Activated T-helper 1 cell treated with Interleukin-2 at 50 U/mL for 16 hours (primary cell): ENCODE data around the gene ZNF652.

Experiments used
- DNase-seq: peaks from one replicate; pipeline ENCODE4 v3.0.0-alpha.2; 2020; ENCODE audit warnings: low read depth

The ZNF652 gene

DNA sequence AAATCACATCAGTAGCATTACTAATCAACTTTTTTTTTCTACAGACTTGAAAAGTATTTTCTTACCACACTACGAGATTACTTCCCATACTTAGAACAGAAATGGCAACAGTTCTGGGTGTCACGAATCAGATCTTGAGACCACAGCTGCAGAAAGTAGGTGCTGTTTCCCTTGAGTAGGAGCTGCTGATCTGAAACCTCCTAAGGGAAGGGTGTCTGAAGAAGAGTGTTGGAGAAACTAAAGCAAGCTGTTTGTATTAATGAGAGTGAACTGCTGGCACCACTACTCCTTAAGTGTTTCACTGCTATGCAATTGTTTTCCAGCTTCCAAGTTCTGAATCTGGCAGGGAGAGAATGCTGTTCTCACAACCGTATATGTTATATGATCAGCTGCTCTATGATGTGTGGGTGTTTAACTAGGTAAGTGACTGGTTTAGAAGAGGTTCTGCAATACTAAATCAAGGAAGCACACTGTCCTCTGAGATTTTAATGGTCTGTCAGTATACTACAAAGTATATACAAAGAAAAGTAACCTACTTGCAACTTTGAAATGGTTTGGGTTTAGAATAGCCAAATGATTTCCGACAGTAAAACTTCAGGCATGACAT is 3.3 kb downstream of the ZNF652 start:
- DNase-seq, result no peak

DNA sequence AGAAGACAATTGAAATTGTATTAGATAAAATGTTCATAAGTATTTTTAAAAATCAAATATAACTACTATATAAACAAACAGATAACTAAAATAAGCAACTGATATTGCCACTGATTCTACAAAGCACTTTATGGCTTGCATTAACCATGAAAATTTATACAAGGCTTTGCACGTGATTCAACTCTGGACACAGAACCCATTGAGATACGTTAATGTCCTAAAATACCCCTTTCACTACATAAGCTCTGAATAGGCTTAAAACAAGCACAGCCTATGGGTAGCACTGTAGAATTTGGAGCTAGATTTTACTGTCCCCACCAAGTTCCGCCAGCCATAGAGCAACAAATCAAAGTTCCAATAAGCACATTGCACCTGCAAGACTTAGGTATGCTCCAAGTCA is 4.5 kb downstream of the ZNF652 start:
- no peak for DNase-seq

DNA sequence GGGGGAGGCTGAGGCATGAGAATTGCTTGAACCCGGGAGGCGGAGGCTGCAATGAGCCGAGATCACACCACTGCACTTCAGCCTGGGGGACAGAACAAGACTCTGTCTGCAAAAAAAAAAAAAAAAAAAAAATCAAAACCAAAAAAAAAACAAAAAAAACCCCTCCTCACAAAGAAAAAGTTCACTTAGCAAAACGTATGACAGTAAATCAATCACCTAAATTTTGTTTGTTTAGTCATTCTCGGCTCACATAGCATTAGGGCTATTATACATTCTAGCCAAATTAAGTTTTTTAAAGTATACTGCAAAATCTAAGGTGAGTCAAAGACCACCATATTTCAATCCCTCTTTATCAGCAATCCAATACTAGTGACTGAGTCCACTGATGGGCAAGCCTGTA is 5.7 kb downstream of the ZNF652 start:
- no peak for DNase-seq

DNA sequence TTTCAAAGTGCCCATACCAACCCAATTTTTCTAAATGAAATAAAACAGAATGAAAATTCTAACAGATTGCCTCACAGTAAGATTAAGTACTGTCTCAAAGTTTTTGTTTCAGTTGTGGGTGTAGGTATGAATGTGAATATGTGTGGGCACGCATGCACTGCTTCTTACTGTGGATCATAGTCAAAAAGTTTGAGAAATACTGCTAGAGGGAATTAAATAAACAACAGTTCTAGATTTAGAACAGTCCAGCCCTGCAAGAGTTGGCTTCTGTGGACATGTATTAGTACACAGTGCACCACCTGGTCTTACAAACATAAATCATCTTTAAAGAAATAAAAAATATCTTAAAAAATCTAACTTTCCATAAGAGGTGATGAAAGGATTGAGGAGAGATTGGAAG is 8.4 kb downstream of the ZNF652 start:
- DNase-seq, result no peak

DNA sequence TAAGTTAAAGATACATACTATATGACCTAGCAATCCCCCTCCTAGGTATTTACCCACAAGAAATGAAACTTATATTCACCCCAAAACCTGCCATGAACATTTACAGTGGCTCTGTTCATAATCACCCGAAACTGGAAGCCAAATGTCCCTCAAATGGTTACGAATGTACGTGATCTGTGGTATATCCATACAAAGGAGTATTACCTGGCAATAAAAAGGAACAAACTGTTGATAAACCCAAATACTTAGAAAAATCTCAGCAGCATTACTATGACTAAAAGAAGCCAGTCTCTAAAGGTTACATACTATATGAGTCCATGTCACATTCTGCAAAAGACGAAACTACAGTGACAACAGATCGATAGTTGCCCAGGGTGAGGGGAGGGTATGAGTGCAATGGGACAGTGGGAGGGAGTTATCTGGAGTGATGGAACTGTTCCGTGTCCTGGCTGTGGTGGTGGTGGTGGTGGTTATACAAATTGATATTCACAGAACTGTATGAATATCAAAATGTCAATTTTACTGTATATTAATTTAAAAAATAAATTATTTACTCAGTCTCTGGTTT is 9.4 kb downstream of the ZNF652 start:
- DNase-seq, result no peak

DNA sequence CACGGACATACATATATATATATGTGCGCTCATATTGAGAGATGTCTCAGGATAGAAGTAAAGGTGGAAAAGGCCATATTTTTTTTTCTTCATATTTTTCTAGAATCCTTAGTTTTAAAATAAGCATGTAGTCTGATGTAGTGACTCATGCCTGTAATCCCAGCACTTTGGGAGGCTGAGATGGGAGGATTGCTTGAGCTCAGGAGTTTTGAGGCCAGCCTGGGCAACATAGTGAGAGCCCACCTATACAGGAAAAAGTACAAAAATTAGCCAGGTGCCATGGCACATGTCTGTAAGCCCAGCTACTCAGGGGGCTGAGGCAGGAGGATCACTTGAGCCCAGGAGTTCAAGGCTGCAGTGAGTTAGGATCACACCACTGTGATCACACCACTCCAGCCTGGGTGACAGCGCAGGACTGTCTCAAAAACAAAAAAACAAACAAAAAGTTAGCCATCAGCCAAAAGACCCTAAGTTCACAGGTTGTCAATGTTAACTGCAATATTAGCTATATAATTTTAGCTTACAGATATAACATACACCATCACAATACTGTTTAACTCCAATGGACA is 10.4 kb downstream of the ZNF652 start:
- no peak for DNase-seq

DNA sequence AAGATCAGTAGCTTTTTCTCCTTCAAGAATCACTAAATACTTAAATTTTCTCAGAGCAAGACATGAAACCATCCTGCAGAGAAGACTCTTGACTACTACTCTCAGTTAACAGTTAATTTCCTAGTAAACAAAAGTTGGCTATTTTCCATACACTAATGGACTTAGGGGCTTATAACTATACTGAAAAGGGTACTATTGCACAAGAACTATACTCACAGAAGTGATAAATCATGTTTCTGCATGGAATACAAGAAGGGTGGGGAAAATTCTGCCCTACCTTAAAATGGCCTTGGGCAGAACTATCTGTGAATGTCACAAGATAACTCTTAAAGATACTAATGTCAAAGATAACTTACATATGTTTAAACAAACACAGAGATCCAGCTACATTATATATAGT is 12.5 kb downstream of the ZNF652 start:
- DNase-seq, result no peak

DNA sequence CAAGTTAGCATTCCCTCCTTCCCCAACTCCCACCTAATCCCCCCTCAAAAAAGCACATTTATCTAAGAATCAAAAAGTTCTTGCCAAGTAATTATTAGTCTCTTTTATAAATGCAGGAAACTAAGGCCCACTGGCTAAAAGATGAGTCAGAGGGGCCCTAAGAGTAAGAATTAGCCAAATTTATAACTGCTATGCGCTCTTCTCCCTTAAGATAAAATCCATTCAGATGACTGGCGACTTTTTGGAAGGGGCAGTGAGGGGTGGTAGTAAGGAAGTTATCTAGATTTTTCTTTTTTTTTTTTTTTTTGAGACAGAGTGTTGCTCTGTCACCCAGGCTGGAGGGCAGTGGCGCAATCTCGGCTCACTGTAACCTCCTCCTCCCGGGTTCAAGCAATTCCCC is 17.1 kb downstream of the ZNF652 start:
- no peak for DNase-seq

DNA sequence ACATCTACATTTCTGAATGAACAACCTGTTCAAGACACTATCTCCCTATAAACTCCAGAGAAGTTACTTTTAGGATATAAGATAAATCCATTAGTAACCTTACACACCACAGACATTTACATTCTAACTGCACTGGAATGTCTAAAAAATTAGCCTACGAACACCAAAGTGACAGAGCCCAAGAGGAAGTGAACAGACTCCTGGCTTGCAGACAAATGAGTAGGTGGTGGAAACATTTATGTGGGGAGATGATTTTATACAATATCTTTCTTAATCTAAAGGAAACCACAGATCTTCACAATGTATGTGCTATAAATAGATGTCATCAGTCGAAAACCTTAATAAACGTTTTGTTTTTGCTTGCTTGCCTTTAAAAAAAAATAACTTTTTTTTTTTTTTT is 18.8 kb downstream of the ZNF652 start:
- DNase-seq, result no peak

DNA sequence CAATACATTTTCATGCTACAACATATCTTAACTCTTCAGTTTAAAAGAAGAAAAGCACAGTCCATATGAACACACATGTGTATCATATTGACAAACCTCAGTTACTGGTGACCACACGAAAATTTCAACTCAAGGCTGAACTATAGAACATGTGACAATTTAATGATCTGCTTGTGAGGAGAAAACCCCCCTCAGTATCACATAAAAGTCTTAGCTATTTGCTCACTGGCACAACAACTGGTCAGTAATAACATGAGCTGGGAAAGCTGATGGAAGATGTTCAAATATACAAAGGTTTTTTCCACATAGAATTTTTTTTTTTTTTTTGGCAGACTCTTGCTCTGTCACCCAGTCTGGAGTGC is 19.5 kb downstream of the ZNF652 start:
- no peak for DNase-seq

DNA sequence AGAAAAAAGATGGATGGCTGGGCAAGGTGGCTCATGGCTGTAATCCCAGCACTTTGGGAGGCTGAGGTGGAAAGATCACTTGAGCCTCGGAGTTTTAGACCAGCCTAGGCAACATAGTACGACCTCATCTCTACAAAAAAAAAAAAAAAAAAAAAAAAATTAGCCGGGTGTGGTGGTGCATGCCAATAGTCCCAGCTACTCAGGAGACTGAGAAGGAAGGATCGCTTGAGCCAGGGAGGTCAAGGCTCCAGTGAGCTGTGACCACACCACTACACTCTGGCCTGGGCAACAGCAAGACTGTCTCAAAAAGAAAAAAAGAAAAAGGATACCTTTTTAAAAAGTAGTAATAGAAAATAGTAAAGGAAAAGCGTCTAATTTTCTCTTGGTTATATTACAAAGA is 20.7 kb downstream of the ZNF652 start:
- DNase-seq, result no peak

DNA sequence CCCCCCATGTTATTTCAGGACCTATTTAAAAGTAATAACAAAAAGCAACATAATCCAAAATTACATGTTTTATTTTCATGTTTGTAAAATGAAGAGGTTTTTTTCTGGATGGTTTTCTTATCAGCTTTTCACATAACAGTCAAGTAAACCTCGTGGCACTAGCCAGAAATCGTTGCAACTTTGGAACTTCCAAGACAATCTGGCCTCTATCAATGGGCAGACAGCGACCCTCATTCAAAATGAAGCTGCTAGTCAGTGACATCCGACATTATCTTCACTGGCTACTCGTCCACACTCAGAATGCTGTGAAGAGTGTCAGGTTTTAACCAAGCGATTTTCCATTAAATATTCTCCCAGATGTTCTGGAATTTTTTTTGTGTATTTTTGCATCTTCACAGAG is 22.7 kb downstream of the ZNF652 start:
- DNase-seq, result no peak

DNA sequence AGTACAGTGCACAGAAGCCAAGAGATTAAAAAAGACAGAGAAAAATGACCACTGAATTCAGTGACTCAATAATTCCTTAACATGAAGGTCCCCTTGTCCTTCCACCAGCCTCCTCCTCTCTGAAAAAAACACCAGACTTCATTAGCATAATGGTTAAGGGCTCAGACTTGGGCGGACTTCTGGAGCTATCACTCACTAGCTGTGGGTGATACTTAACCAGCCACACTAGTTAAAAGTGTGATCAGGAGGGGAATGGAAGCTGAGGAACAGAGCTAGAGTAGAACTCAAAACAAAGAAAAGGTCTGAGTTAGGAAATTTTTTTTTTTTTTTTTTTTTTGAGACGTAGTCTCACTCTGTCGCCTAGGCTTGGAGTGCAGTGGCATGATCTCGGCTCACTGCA is 23.2 kb downstream of the ZNF652 start:
- DNase-seq, result no peak

DNA sequence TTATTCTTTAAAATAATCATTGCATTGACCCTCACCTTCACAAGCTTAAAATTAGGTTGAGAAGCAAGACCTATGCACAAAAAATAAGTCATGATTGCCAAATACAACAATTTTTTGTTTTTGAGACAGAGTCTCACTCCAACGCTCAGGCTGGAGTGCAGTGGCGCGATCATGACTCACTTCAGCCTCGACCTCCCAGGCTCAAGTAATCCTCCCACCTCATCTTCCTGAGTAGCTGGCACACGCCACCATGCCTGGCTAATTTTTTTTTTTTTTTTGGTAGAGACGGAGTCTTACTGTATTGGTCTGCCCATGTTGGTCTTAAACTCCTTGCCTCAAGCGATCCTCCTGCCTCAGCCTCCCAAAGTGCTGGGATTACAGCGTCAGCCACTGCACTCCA is 24.2 kb downstream of the ZNF652 start:
- no peak for DNase-seq

DNA sequence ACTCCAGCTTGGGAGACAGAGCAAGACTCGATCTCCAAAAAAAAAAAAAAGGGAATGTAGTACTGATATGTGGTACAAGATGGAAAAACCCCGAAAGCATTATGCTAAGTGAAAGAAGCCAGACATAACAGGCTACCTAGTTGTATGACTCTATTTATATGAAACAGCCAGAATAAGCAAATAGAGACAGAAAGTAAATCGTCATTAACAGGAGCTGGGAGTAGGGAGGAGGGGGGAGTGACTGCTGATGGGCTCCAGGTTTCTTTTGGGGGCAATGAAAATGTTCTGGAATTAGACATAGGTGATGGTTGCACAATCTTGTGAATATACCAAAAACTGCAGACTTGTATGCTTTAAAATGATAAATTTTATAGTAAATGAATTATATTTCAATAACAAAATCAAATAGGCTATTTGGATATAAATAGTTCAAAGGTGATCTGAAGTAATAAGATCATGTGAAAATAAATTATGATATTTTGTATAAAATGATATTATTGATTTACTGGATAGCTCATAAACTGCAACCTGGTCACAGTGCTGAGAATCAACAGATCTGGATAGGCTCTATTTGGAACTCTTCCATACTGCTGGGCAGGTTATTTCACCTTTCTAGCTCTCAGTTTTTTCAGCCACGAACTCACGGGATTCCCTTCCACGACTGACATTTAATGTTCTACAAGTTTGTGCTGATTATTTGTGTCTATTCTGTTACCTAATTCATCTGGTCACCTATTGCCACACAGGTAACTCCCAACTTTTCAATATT is 27.1 kb downstream of the ZNF652 start:
- DNase-seq, result no peak

DNA sequence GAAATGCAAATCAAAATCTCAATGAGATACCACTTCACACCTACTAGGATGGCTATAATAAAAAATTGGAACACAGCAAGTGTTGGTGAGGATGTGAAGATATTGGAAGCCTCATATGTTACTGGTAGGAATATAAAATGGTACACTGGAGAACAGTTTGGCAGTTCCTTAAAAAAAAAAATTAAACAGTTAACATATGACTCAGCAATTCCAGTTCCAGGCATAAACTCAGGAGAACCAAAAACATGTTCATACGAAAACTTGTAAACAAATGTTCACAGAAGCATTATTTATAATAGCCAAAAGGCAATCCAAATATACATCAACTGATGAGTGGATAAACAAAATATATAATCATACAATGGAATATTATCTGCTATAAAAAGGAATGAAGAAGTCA is 28.2 kb downstream of the ZNF652 start:
- no peak for DNase-seq

DNA sequence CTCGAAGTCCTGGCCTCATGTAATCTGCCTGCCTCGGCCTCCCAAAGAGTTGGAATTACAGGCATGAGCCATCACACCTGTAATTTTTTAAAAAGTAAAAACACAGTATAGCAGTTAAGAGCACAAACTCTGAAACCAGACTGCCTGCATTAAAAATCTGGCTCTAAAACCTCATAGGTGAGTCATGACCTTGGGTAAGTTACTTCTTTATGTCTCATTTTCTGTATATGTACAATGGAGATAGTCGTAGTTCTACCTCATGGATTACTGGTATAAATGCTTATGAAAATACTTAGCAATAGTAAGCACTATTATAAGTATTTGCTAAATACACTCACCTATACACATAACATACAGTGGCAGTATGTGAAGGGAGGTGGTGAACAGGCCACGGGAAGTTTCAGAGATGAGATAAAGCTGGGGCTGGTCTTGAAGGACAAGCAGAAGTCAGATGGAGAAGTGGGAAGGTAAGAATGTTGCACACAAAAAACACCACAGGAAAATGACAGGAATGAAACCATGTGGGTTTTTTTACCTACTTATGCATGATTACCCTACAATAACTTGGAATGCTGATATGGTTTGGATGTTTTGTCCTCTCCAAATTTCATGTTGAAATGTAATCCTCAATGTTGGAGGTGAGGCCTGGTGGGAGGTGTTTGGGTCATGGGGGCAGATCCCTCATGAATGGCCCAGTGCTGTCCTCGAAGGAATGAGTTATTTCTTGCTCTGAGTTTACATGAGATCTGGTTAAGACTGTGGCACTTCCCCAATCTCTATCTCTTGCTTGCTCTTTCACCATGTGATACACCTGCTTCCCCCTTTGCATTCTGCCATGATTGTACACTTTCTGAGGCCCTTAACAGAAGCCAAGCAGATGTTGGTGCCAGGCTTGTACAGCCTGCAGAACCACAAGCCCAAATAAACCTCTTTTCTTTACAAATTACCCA is 33.9 kb downstream of the ZNF652 start:
- DNase-seq, result no peak

DNA sequence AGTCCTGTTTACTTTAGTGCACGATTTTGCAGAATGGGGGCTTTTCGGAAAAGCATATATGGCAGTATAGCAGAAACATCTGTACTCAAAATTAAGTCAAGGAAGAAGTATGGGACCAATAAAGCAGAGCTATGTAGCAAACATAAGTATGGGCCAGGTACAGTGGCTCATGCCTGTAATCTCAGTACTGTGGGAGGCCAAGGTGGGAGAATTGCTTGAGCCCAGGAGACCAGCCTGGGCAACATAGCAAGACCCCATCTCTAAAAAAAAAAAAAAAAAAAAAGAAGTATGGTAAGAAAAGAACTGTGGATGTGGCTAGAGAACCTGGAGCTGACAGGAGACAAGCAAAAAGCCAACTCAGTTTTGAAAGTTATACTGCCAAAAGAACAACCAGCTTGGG is 36.1 kb downstream of the ZNF652 start:
- no peak for DNase-seq

DNA sequence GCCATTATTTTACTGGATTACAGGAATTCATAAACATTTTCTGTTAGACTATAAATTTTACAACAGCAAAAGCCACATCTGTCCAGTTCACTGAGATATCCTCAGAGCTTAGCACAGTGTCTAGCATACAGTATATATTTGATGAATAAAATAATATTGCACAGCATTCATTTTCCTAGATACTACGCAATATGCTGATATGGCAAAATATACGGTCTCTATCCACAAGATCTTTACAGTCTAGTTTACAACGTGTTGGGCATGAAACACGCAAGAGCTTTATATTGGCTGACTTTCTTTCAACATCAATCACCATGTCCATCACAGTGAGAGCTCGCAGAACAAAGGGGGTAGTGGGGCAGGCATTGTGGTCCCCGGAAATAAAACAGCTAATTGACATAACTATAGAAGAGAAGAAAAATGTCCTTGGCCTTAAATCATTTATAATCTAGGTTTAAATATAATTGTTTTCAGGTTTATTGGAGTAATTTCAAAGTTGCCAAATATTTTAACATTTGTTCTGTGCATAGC is 43.5 kb downstream of the ZNF652 start:
- DNase-seq, result no peak

DNA sequence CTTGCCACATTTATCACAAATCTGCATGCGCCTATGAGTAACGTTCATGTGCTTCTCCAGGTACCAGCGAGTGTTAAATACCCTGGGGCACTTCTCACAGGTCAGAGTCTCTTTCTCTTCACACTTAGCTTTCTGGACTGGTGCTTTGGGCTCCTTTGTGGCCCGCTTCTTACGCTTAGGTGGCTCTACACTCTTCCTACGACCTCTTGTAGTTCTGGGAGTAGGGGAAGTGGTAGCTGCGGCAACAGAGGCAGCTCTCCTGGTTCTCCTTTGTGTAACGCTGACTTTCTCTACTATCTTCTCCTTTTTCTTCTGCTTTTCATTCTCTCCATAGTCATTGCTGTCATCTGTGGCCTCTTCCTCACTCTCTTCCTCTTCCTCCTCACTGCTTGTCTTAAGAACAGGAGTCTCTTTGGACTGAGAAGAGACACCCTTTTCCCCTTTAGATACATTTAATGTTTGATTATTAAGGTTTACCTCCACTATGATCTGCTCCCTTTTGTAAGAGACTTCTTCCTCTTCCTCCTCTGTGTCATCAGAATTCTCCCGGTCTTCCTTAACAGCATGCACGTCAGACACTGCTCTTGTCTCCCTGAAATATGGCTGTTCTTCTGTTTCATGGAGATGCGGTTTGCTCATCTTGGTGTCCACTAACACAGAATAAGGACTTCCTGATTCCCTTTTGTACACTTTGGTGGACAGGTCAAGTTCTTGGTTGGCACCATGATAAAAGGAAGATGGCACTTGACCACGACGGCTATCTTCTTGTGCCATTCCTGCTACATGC is 45.0 kb downstream of the ZNF652 start:
- no peak for DNase-seq

DNA sequence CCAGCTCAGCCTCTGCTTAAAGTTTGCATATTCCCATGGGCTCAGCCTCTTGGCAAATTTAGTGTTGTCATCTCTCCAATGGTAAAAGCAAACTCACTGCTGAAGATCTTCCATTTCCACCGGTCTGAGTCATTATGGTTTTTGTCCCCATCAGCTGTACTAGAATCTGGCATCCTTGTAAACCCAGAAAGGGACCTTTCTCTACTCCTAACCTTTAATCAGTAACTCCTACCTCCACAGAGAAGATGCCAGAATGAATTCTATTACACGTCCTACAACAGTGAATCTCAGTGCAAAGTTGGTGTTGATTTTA is 45.8 kb downstream of the ZNF652 start:
- DNase-seq, result no peak
